ENCODE measurements around the gene PPP4R3C.
"Not testable (repeated sequence)": the region's sequence is repeated elsewhere in the genome, so short reads cannot be mapped to it uniquely, and the experiment has no call there.

The PPP4R3C gene

DNA sequence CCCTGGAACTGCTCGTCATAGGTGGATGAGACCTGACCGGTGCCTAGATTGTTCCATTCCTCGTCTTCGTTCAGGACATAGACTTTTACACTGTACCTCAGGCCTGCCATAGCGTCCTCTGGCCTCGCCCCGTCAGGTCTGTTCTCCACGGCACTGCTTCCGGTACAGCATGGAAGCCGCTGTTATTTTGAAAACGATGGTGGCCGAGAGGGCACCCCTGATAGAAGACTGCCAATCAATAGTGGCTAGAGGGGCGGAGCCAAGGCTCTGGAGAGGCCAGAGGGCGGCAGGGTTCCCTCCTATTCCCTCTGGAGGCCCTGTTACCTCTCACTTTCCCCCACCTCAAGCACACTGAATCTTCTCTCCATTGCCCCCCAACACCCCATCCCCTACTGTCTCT, at the start of gene PPP4R3C:
TSS of gene PPP4R3C (minus strand) at position 155 of the 400 bp plus-strand sequence. CDS start at position 110, 45 bp downstream.
- Histone ChIP-seq H3K27ac (no peak within 1 kb of the TSS), H3K36me3 (no peaks in the 10 kb centered on the region), H3K4me3 (ENCODE audit: low read depth, low read length) (no peak within 1 kb of the TSS), H3K27me3 (ENCODE audit: insufficient read depth, low read depth, severe bottlenecking) (no peaks in the 10 kb centered on the region), H3K9me3 (ENCODE audit: severe bottlenecking) (no peaks in the 10 kb centered on the region)
- no peak for DNase-seq
- TF ChIP-seq, protein P1, sequence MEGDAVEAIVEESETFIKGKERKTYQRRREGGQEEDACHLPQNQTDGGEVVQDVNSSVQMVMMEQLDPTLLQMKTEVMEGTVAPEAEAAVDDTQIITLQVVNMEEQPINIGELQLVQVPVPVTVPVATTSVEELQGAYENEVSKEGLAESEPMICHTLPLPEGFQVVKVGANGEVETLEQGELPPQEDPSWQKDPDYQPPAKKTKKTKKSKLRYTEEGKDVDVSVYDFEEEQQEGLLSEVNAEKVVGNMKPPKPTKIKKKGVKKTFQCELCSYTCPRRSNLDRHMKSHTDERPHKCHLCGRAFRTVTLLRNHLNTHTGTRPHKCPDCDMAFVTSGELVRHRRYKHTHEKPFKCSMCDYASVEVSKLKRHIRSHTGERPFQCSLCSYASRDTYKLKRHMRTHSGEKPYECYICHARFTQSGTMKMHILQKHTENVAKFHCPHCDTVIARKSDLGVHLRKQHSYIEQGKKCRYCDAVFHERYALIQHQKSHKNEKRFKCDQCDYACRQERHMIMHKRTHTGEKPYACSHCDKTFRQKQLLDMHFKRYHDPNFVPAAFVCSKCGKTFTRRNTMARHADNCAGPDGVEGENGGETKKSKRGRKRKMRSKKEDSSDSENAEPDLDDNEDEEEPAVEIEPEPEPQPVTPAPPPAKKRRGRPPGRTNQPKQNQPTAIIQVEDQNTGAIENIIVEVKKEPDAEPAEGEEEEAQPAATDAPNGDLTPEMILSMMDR (IDR thresholded peaks at IDR 0.05; ENCODE audit: low read depth, low read length) = no peak

DNA sequence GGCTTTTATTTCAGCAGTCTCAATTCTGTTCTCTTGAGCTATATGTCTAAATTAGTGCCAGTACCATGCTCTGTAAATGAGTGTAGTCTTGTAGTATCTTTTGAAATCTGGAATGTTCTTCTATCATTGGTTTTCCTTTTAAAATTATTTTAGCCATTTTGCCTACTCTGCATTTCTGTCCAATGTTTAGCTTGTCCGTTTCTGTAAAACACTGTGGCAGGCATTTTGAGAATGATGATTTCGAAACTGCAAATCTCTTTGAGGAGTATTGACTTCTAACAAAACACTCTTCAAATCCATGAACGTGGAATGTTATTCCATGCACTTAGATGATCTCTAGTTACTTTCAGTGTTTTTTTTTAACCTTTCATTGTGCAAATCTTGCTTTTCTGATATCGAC, 28.3 kb upstream of the PPP4R3C start:
- Histone ChIP-seq H3K4me3 (ENCODE audit: low read depth, low read length) (no peak overlapping the region), H3K27me3 (ENCODE audit: insufficient read depth, low read depth, severe bottlenecking) (no peaks in the 10 kb centered on the region), H3K36me3 (no peaks in the 10 kb centered on the region), H3K9me3 (ENCODE audit: severe bottlenecking) (no peaks in the 10 kb centered on the region), H3K27ac (no peak overlapping the region)
- TF ChIP-seq, protein P1 (IDR thresholded peaks at IDR 0.05; ENCODE audit: low read depth, low read length) = no peak
- DNase-seq = no peak

DNA sequence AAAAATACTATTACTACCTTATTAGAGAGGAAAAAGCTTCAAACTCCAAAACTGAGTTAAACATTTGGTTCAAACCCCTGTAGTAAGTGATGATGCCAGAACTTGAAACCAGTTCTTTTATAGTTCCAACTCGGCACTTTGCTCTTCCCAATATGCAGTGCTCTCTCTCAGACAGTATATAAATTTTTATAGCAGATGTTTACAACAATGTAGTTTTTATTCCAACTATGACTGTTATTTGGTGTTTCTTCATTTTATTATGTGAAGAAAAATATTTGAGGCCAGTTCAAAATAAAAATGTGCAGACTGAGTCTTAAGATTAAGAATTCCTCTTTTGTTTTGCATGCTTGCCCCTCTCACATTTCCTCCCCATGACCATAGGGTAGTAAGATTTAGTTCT, 2.9 kb upstream of the PPP4R3C start:
- H3K27me3 ChIP-seq (ENCODE audit: insufficient read depth, low read depth, severe bottlenecking) = peaks cover 4% of the 10 kb centered on the region
- DNase-seq = no peak

DNA sequence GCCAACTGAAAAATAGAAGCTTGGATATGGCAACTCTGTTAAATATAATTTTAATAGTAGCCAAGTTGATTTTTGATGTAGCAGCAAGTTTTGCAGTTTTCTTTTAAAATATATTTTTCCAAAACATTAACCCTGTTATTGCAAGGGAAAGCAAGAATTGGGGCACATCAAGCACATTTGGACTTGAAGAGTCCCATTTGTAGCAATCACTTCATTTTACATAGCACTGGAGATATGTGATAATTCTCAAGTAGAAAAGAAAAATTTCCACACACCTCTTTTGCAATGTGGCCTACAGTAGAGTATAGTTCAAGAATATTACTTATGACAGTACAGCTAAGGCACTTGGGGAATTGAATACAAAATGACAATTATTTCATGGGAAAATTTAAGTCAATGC, 1.9 kb upstream of the PPP4R3C start:
- DNase-seq = no peak
- H3K27ac ChIP-seq = no peak overlapping the region
- H3K4me3 ChIP-seq (ENCODE audit: low read depth, low read length) = no peak overlapping the region
- H3K9me3 ChIP-seq (ENCODE audit: severe bottlenecking) = no peaks in the 10 kb centered on the region
- H3K36me3 ChIP-seq = no peaks in the 10 kb centered on the region
- peaks cover 4% of the 10 kb centered on the region for H3K27me3 ChIP-seq (ENCODE audit: insufficient read depth, low read depth, severe bottlenecking)
- TF ChIP-seq, protein P1 (IDR thresholded peaks at IDR 0.05; ENCODE audit: low read depth, low read length) = no peak

More for the DNA sequence above, 2.9 kb upstream of the PPP4R3C start:
- H3K27ac ChIP-seq = no peak overlapping the region
- TF ChIP-seq, protein P1 (IDR thresholded peaks at IDR 0.05; ENCODE audit: low read depth, low read length) = no peak
- no peaks in the 10 kb centered on the region for H3K36me3 ChIP-seq
- no peak overlapping the region for H3K4me3 ChIP-seq (ENCODE audit: low read depth, low read length)
- H3K9me3 ChIP-seq (ENCODE audit: severe bottlenecking) = no peaks in the 10 kb centered on the region

DNA sequence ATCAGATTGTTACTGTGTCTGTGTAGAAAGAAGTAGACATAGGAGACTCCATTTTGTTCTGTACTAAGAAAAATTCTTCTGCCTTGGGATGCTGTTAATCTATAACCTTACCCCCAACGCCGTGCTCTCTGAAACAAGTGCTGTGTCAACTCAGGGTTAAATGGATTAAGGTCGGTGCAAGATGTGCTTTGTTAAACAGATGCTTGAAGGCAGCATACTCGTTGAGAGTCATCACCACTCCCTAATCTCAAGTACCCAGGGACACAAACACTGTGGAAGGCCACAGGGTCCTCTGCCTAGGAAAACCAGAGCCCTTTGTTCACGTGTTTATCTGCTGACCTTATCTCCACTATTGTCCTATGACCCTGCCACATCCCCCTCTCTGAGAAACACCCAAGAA, 4.0 kb downstream of the PPP4R3C start:
- not testable (repeated sequence) for H3K36me3 ChIP-seq; H3K4me3 ChIP-seq (ENCODE audit: low read depth, low read length); H3K27me3 ChIP-seq (ENCODE audit: insufficient read depth, low read depth, severe bottlenecking); DNase-seq; H3K27ac ChIP-seq; H3K9me3 ChIP-seq (ENCODE audit: severe bottlenecking)

DNA sequence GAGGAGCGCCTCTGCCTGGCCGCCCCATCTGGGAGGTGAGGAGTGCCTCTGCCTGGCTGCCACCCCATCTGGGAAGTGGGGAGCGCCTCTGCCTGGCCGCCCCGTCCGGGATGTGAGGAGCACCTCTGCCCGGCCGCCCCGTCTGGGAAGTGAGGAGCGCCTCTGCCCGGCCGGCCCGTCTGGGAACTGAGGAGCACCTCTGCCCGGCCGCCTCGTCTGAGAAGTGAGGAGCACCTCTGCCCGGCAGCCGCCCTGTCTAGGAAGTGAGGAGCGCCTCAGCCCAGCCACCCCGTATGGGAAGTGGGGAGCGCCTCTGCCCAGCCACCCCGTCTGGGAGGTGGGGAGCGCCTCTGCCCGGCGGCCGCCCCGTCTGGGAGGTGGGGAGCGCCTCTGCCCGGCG, 4.6 kb downstream of the PPP4R3C start:
- H3K36me3 ChIP-seq; DNase-seq; H3K4me3 ChIP-seq (ENCODE audit: low read depth, low read length); H3K27ac ChIP-seq; H3K27me3 ChIP-seq (ENCODE audit: insufficient read depth, low read depth, severe bottlenecking); H3K9me3 ChIP-seq (ENCODE audit: severe bottlenecking): not testable (repeated sequence)

DNA sequence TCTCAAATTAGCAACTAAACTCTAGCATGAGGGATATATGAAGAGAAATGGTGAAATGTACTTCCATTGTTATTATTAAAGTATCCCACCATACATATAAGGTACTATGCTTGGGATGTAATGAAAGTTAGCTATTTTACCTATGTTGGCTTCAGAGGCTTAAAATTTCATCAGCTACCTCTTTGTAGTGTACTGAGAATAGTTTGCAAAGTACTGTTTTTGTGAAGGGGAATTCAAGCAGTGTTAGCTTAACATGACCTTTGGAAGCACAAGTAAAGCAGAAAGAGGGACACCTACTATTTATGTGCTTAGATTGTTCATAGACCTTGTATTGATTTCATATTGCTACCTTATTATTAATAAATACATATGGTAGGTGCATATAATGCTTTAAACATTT, 11.8 kb downstream of the PPP4R3C start:
- H3K27ac ChIP-seq = no peak overlapping the region
- H3K27me3 ChIP-seq (ENCODE audit: insufficient read depth, low read depth, severe bottlenecking) = peaks cover 4% of the 10 kb centered on the region
- TF ChIP-seq, protein P1 (IDR thresholded peaks at IDR 0.05; ENCODE audit: low read depth, low read length) = no peak
- no peaks in the 10 kb centered on the region for H3K9me3 ChIP-seq (ENCODE audit: severe bottlenecking)
- no peaks in the 10 kb centered on the region for H3K36me3 ChIP-seq
- DNase-seq = no peak
- no peak overlapping the region for H3K4me3 ChIP-seq (ENCODE audit: low read depth, low read length)
